LNCAP (cell line): Measurements from ENCODE around the gene TEK.

Source experiments
- TF ChIP-seq, protein P1 (sequence below): fragments of 450-650 bp; IDR thresholded peaks from 2 replicates; pipeline ENCODE4 v1.5.1; 2017; ENCODE audit warnings: mild to moderate bottlenecking

TEK gene

DNA sequence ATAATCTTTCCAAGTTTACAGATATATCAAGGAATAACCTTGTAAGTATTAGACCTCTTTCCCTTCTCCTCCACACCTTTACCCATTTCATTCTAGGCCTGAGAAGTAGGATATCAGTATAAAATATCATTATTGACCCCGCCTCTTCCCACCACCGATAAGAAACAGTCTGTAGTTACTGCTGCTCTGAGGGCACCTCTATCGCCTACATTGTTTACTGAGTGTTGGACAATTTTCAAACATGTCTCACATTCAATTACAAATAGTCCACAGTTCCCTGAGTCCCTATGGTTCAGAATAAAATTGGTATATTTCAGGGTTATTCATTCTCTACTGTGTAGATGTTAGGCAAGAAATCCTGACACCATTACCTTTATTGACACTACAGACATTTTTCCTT lies 73.4 kb downstream of the TEK start:
- TF ChIP-seq, protein P1, sequence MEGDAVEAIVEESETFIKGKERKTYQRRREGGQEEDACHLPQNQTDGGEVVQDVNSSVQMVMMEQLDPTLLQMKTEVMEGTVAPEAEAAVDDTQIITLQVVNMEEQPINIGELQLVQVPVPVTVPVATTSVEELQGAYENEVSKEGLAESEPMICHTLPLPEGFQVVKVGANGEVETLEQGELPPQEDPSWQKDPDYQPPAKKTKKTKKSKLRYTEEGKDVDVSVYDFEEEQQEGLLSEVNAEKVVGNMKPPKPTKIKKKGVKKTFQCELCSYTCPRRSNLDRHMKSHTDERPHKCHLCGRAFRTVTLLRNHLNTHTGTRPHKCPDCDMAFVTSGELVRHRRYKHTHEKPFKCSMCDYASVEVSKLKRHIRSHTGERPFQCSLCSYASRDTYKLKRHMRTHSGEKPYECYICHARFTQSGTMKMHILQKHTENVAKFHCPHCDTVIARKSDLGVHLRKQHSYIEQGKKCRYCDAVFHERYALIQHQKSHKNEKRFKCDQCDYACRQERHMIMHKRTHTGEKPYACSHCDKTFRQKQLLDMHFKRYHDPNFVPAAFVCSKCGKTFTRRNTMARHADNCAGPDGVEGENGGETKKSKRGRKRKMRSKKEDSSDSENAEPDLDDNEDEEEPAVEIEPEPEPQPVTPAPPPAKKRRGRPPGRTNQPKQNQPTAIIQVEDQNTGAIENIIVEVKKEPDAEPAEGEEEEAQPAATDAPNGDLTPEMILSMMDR = no peak

DNA sequence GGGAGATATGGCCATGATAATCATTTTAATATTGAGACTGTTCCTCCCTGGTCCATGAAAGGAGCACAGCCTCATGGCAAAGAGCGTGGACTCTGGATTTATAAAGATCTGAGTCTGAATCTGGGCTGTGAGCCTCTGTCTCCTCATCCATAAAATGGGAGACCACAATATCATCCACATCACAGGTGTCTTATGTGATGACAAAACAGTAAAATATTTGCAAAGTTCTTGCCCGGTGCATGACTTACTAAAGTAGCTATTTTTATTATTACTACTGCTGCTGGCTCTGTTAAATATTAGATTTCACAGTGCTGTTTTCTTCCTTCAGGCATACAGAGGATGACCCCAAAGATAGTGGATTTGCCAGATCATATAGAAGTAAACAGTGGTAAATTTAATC lies 74.1 kb downstream of the TEK start:
- TF ChIP-seq, protein P1 = no peak

DNA sequence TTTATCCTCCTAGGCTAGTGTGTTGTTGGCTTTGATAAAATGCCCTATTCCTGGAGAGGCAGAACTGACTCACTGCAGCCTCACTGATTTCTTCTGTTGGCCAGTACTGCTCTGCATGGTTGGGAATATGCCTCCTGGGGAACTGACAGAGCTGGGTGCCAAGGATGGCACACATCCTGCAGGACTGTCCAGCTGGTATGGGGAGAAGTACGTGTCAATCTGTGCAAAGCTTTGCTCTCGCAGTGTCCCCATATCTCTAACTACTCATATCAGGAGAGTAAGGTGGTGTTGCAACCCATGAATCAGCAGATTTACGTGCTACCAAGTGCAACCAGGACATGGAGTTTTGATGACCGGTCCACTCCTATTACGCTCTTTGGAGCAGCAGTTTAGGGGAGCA lies 74.7 kb downstream of the TEK start:
- TF ChIP-seq, protein P1 = no peak

DNA sequence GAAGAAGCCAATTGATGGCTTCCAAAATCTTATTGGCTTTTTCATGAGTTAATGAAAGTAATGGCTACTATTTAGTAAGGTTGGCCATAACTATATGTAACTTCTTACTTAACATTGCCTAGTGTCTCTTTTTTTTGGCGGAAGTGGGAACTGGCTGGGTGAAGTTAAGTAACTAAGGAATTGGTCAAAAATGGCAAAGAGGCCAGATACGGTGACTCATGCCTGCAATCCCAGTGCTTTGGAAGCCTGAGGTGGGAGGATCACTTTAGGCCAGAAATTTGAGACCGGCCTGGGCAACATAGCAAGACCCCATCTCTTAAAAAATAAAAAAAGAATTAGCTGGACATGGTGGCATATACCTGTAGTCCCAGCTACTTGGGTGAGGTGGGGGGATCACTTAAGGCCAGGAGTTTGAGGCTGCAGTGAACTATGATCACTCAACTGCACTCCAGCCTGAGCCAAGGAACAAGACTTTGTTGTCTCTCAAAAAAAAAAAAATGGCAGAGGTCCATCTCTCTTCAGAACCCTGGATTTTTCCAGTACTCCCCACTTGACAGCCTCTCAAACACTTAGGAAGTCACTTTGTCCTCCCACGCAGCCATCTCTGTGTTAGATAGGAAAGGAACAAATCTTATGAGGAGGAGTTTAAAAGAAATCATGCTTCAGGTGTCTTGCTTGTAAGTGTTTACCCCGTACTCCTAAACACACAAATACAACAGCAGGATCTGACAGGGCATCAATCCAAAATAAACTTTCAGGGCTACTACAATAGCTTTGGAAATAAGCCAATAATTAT lies 75.7 kb downstream of the TEK start:
- TF ChIP-seq, protein P1 = no peak

DNA sequence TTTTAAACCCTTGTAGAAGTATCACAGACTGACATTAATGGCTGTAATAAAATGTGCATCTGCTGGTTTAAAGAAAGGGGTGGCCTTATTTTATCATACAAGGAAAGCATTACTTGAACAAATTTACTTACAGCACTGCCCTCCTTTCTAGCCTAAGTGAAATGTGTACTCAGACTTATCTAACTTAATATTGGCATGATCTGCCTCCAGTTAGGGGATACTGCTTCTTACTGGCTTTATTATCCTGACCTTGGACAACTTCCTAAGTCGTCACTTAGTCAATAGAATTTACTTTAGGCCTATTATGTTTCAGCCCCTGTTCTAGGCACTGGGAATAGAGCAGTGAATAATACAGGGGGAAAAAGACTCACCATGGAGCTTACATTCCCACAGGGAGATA lies 79.4 kb downstream of the TEK start:
- TF ChIP-seq, protein P1 = no peak

DNA sequence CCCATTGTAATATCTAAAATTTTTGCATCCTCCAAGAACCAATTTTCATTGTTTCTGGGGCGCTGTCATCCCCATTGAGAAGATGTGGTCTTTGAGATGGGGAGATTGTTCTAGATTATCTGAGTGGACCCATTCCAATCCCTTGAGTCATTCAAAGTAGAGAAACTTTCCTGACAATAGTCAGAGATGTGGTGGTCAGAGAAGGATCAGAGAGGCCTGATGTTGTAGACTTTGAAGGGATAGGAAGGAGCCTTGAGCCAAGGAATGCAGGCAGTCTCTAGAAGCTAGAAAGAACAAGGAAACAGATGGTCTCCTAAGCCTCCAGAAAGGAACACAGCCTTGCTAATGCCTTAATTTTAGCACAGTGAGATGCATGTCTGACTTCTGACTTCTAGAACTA lies 80.4 kb downstream of the TEK start:
- TF ChIP-seq, protein P1 = no peak

DNA sequence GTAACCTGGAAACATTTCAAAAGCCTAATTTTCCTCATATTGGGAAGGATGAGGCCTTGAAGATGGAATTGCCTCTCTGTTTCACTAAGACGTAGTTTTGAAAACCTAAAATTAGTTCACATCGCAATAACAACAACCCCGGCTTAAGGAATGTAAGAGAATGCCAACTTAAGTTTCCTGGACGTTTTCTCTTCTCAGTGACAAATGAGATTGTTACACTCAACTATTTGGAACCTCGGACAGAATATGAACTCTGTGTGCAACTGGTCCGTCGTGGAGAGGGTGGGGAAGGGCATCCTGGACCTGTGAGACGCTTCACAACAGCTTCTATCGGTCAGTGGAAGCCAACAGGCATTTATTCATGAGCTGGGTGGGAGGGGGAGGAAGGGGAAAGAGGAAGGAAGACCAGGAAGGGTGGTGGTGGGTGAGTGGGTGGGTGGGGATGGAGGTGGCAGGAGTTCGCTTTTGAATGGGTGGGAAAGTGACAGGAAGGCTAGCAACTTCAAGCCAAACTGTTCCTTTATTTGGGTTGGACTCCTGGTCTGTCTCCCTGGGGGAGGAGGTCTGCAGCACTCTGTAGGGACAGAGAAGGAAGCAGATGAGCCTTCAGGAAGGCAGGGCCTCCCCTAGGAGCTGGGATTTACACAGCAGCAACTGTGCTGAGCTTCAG lies 83.4 kb downstream of the TEK start:
- TF ChIP-seq, protein P1 = no peak
